MCF 10A (cell line): ENCODE measurements around the gene ZNF580. TPM values are rescaled to one million over a fixed set of nuclear protein-coding genes. Genes with fewer than 3 reads are reported as not detected.

Source experiments
- BruUV-seq: library from RNA; stranded (reverse); fragments of 400-500 nt; replicated peaks from 2 replicates; lab custom pipeline; 2021; lab: Mats Ljungman, UMichigan
- CTCF ChIA-PET: fragments of 300-600 bp; sonication (Branson Sonifier 250); formaldehyde crosslinking; extraction: SDS; loops from one replicate; lab custom pipeline; 2021; ENCODE audit warnings: antibody characterized with exemption, inconsistent platforms; lab: Yijun Ruan, JAX
- POLR2A ChIA-PET: fragments of 300-600, 350-650 bp; sonication (Branson Sonifier 250); formaldehyde crosslinking; extraction: SDS; loops from one replicate; lab custom pipeline; 2020; ENCODE audit warnings: antibody characterized with exemption, inconsistent platforms; lab: Yijun Ruan, JAX
- DNase-seq: peaks from one replicate; pipeline ENCODE4 v3.0.0-alpha.2; 2018; ENCODE audit not compliant: unreplicated experiment
- H3K27ac Mint-ChIP-seq: one replicate; pipeline ENCODE4 v1.8.0; 2022; ENCODE audit warnings: mild to moderate bottlenecking, low read depth, mixed read lengths; ENCODE audit not compliant: unreplicated experiment
- H3K27me3 Mint-ChIP-seq: one replicate; pipeline ENCODE4 v1.8.0; 2022; ENCODE audit warnings: mixed read lengths; ENCODE audit not compliant: insufficient read depth, unreplicated experiment
- H3K36me3 Mint-ChIP-seq: one replicate; pipeline ENCODE4 v1.8.0; 2022; ENCODE audit warnings: mild to moderate bottlenecking, moderate library complexity, mixed read lengths; ENCODE audit not compliant: insufficient read depth, unreplicated experiment
- H3K4me1 Mint-ChIP-seq: one replicate; pipeline ENCODE4 v1.8.0; 2022; ENCODE audit warnings: mixed read lengths; ENCODE audit not compliant: insufficient read depth, unreplicated experiment
- H3K4me3 Mint-ChIP-seq: one replicate; pipeline ENCODE4 v1.8.0; 2022; ENCODE audit warnings: mild to moderate bottlenecking, moderate library complexity, mixed read lengths; ENCODE audit not compliant: unreplicated experiment
- H3K9me3 Mint-ChIP-seq: one replicate; pipeline ENCODE4 v1.8.0; 2022; ENCODE audit warnings: mixed read lengths; ENCODE audit not compliant: unreplicated experiment
- CTCF ChIP-seq: fragments of 200-600 bp; IDR thresholded peaks from one replicate; pipeline ENCODE4 v1.8.0; 2022; ENCODE audit warnings: antibody characterized with exemption, mild to moderate bottlenecking; ENCODE audit not compliant: unreplicated experiment
- intact Hi-C: fragments of 100-400 bp; cut with micrococcal nuclease; formaldehyde crosslinking; loops from 2 replicates; pipeline ENCODE4 v1.14.1; 2022
- total RNA-seq: library from RNA; stranded (reverse); gene quantifications from 2 replicates; pipeline ENCODE4 v1.2.3, GENCODE V29; 2022

ZNF580 gene
- total RNA-seq, 1 experiment from 2014 or later = 44.9 TPM

- H3K36me3 Mint-ChIP-seq = peaks cover 50% of the 10 kb centered on the region
- H3K4me3 Mint-ChIP-seq = no peak overlapping the region
- no peaks in the 10 kb centered on the region for H3K4me1 Mint-ChIP-seq
- H3K27me3 Mint-ChIP-seq = no peaks in the 10 kb centered on the region
- no peak for TF ChIP-seq CTCF
- no TSS peak for BruUV-seq
- H3K27ac Mint-ChIP-seq = no peak overlapping the region
- ChIA-PET POLR2A (interaction anchor here (1.4 kb wide), 1 partner anchor 11 kb away, joined by 4 read pairs; no protein-coding TSS in a partner anchor), CTCF (no interaction called here)
- intact Hi-C loops = no loop called here
- H3K9me3 Mint-ChIP-seq = no peaks in the 10 kb centered on the region
- DNase-seq = no peak
Measured at GRCh38 chr19:55687281-55688201, 46.7 kb downstream of the ZNF580 start.

- H3K36me3 Mint-ChIP-seq = peaks cover 49% of the 10 kb centered on the region
- TF ChIP-seq CTCF = no peak
- H3K27ac Mint-ChIP-seq = no peak overlapping the region
- H3K4me3 Mint-ChIP-seq = no peak overlapping the region
- no peak for DNase-seq
- H3K27me3 Mint-ChIP-seq = no peaks in the 10 kb centered on the region
- intact Hi-C loops = no loop called here
- ChIA-PET CTCF (no interaction called here), POLR2A (interaction anchor here (1.4 kb wide), 1 partner anchor 12 kb away, joined by 4 read pairs; no protein-coding TSS in a partner anchor)
- no peaks in the 10 kb centered on the region for H3K4me1 Mint-ChIP-seq
- no peaks in the 10 kb centered on the region for H3K9me3 Mint-ChIP-seq
- BruUV-seq = no TSS peak
Measured at GRCh38 chr19:55688422-55689218, 47.8 kb downstream of the ZNF580 start.

DNA sequence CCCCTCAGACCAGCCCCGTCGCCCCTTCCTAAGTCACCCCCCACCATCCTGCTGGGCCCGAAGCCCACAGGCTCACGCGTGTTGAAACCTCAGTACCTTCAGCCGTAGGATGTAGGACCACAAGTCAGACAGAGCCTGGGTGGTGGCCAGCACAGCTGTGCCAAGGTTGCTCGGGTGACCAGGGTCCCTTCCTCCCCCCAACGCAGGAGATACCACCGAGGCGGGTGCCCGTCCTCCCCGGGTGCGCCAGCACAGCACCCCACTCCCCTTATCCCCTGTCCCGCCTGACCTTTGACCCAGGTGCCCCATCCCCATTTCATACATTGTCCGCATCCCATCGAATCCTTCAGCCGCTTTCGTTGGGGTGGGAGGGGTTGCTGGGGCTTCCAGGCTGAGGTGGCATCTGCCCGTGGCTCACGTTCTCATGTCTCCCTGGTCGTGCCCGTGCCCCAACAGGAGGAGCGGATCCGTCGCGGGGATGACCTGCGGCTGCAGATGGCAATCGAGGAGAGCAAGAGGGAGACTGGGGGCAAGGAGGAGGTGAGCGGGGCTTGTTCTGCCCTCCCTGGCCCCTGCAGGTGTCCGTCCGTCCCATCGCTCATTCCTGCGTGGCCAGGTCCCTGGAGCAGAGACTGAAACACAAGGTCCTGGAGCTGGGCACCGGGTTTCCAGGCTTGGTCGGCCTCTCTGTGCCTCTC lies 48.8 kb downstream of the ZNF580 start:
- POLR2A ChIA-PET = no interaction called here
- H3K9me3 Mint-ChIP-seq = no peaks in the 10 kb centered on the region
- CTCF ChIA-PET = no interaction called here
- DNase-seq = no peak
- BruUV-seq = no TSS peak
- H3K27me3 Mint-ChIP-seq = no peaks in the 10 kb centered on the region
- no peaks in the 10 kb centered on the region for H3K4me1 Mint-ChIP-seq
- no peak overlapping the region for H3K4me3 Mint-ChIP-seq
- H3K27ac Mint-ChIP-seq = no peak overlapping the region
- H3K36me3 Mint-ChIP-seq = peaks cover 50% of the 10 kb centered on the region
- TF ChIP-seq CTCF = no peak
- intact Hi-C loops = no loop called here
